HG02840 (cell line): ENCODE results near the gene TECPR2.
"Not testable (repeated sequence)": the region's sequence is repeated elsewhere in the genome, so short reads cannot be mapped to it uniquely, and the experiment has no call there.

Experiments
- ATAC-seq: cut with Tn5 transposase; IDR thresholded peaks from one replicate; pipeline ENCODE4 v1.9.1; 2021; ENCODE audit warnings: mild to moderate bottlenecking, moderate library complexity, moderate number of reproducible peaks; ENCODE audit not compliant: unreplicated experiment, low FRiP score

TECPR2 gene

GRCh38 chr14:102518063-102518648 lies 155.4 kb downstream of the TECPR2 start:
- no peak for ATAC-seq

DNA sequence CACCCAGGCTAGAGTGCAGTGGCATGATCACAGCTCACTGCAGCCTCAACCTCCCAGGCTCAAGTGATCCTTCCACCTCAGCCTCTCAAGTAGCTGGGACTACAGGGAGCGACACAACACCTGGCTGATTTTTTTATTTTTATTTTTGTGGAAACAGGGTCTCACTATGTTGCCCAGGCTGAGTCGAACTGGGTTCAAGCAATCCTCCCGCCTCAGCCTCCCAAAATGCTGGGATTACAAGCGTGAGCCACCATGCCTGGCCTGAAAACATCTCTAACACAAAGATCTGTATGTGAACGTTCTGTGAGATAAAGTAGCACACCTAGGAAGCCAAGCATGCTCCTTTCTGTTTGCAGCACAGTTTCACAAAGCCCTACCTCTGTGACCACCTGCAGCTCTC lies 157.0 kb downstream of the TECPR2 start:
- ATAC-seq, result not testable (repeated sequence)

DNA sequence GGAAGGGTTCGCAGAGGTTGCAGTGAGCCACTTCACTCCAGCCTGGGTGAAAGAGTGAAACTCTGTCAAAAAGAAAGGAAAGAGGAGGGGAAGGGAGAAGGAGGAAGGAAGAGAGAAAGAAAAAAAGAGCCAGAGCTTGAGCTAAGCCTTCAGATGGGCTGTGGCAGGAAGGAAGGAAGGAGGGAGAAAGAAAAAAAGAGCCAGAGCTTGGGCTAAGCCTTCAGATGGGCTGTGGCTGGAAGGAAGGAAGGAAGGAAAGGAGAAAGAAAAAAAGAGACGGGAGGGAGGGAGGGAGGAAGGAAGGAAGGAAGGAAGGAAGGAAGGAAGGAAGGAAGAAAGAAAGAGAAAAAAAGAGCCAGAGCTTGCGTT lies 160.4 kb downstream of the TECPR2 start:
- ATAC-seq, result no peak

GRCh38 chr14:102523569-102524450 lies 161.1 kb downstream of the TECPR2 start:
- ATAC-seq, result peak; percentile 10

DNA sequence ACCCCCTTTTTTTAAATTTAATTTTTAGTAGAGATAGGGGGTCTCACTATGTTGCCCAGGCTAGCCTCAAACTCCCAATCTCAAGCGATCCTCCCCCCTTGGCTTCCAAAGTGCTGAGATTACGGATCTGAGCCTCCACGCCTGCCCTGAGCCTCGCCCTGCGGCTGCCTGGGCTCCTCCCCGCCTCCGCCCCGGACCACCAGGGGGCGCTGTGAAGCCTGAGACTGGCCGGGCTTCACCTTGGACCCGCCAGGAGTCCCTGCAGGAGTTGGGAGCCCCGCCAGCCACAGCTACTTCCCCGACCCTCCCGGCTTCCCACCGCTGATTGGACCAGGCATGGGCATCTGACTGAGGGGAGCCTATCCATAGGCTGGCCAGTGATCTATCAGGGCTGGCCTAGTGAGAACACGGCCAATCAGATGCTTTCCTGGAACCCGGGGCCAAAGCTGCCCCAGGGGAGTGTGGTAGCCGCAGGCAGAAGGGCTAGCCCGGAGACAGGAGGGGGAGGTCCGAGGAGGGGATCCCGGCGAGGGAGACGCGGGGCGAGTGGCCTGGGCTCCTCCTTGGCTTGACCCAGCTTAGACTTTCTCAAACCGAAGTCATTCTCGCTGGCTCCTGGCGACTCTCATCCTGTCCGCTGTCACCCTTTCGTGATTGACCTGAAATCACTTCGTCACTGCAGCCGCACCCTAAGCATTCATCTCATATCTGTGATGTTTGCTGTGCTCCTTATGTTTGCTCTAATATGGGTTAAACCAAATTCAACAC lies 161.9 kb downstream of the TECPR2 start:
- ATAC-seq, result peak; percentile 94

DNA sequence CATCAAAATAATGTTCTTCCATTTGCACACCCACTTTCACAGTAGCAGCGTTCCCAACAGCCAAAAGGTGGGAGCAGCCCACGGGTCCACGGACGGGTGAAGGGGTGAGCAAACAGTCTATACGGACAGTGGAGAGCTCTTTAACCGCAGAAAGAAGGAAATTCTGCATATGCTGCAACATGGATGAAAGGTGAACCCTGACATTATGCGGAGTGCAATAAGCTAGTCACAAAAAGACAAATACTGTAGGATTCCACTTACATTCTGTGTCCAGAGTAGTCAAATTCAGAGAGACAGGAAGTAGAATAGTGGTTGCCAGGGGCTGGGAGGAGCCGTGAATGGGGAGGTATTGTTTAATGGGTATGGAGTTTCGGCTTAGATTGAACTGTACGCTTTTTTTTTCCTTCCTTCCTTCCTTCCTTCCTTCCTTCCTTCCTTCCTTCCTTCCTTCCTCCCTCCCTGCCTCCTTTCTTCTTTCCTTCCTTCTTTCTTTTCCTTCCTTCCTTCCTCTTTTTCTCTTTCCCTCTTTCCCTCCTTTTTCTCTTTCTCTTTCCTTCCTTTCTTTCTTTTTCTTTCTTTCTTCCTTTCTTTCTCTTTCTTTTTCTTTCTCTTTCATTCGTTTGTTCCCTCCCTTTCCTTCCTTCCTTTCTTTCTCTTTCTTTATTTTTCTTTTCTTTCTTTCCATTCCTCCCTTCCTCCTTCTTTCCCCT lies 162.6 kb downstream of the TECPR2 start:
- peak; percentile 17 for ATAC-seq

- no peak for ATAC-seq
These were observed 163.3 kb downstream of the TECPR2 start for GRCh38 chr14:102525929-102526497.

GRCh38 chr14:102528431-102529170 lies 165.9 kb downstream of the TECPR2 start:
- no peak for ATAC-seq

DNA sequence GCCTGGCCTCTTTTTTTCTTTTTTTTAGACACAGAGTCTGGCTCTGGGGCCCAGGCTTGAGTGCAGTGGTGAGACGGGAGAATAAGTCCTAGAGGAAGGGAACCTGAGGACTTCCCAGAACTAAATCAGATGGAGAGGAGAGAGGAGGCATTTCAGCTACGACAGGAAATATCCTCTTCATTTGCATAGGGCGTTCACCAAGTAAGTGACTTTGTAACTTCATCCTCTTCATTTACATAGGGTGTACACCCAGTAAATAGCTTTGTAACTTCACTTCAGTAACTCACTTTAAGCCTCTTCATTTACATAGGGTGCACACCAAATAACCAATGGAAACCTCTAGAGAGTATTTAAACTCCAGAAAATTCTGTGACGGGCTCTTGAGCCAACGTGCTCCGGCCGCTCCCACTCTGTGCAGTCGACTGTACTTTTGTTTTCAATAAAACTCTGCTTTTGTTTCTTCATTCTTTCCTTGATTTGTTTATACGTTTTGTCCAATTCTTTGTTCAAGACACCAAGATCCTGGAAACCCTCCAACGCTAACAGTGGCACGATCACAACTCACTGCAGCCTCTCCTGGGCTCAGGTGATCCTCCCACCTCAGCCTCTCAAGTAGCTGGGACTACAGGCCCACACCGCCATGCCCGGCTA lies 168.2 kb downstream of the TECPR2 start:
- no peak for ATAC-seq

DNA sequence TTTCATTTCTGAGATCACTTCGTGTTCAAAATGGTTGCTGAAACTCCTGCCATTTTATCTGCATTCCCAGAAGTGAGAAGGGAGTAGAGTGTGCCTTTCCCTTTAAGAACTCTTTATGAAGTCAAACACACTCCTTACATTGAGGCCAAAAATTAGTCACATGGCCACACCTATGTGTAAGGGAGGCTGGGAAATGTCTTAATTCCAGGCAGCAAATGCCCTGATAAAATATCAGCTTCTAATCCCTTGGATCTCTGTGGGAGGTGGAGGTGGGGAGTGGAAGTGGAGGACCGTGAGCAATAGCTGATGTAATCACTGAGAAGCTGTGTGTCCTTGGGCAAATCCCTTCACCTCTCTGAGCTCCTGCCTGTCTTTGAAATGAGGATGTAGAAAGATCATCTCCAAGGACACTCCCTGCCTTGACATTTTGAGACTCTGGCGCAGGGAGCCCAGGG lies 169.5 kb downstream of the TECPR2 start:
- no peak for ATAC-seq

GRCh38 chr14:102537981-102538601 lies 175.3 kb downstream of the TECPR2 start:
- ATAC-seq, result no peak

GRCh38 chr14:102538602-102539543 lies 176.1 kb downstream of the TECPR2 start:
- ATAC-seq, result no peak

DNA sequence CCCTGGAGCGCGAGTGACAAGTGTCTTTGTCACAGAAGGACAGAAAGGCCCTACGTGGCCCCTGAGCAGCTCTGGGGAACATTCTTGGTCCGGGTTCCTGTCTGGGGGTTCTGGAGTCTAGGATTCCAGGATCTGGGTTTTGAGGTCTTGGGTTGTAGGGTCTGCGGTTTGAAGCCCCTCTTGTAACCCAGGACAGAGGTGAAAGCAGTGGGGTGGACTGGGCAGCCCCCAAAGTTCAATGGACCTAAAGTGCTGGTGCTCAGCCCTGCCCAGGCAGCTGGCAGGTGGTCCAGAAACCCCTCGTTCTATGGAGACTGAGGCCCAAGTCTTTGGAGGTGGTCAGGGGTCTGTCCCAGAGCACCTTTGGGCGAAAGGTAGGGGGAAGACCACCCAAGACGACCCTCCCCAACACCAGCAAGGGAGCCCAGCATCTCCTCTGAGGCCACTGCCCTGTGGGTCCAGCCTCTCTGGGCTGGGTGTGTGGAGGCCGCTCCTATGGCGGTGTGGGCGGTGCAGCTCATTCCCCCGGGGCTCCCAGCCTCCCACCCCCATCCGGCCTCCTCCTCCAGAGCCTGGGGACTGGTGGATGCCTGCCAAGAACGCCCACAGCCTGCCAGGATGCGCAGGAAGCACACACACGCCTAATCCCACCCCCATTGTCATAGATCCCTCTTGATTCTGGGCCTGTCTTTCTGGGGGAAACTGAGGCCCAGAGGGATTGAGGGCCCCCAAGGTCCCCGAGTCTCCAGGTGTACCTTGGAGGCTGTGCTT lies 177.0 kb downstream of the TECPR2 start:
- ATAC-seq, result no peak

DNA sequence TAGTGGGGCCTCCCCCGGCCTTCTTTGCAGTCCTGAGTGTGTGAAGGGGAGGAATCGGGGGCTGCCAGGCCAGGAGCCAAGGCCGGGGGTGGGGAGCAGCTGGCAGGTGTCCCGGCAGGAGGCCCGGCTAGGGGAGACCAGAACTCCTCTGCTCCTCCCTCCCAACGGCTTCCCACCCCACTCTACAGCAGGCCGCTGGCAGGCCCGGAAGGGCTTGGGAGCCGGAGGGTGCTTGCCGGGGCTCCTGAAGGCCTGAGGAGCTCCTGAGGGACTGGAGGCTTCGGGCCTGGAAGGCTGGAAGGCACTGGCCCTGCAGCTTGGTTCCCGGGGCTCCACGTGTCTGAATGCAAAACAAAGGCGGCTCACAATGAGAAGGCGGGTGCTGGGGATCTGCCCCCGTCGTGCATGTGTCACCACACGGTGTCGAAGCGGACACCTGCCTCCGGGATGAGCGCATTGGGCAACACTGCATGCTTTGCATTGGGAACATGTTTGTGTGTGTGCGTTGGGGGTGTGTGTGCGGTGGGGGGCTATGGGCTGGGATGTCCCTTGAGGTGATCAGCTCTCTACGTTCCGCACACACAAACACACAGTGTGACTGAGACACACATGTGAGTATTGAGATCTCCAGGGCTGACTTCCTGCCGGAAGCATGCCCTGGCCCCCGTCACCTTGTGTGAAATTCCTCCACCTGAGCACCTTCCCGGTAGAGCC lies 177.7 kb downstream of the TECPR2 start:
- no peak for ATAC-seq

- not testable (repeated sequence) for ATAC-seq
These were observed 178.3 kb downstream of the TECPR2 start for GRCh38 chr14:102541029-102541491.

DNA sequence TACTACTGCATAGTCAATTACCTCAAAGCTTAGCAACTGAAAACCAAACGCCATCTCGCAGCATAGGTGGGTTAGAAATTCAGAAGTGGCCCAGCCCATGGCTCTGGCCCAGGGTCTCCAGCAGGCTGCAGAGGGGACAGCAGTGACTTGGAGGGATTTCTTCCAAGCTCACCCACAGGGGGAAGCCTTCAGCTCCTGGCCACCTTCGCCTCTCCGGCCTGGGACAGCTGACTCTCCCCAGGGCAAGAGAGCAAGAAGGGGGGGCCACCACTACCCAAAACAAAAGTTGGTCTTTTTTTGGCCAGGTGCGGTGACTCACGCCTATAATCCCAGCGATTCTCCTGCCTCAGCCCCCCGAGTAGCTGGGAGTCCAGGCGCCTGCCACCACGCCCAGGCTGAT lies 179.0 kb downstream of the TECPR2 start:
- ATAC-seq, result no peak
